Head of caudate nucleus (tissue), 42 donors: ENCODE data around the gene CACNA2D2.

Experiments used
- DNase-seq, 42 donors: peaks; one replicate each; pipeline versions ENCODE4 v3.0.0 to v3.0.0-alpha.2; 2020 to 2021; ENCODE audit warnings: mixed read lengths in 7 of 42
- intact Hi-C: fragments of 100-400 bp; cut with DNase I; formaldehyde crosslinking; loops from one replicate; pipeline ENCODE4 v1.15.0; 2022

The CACNA2D2 gene

DNA sequence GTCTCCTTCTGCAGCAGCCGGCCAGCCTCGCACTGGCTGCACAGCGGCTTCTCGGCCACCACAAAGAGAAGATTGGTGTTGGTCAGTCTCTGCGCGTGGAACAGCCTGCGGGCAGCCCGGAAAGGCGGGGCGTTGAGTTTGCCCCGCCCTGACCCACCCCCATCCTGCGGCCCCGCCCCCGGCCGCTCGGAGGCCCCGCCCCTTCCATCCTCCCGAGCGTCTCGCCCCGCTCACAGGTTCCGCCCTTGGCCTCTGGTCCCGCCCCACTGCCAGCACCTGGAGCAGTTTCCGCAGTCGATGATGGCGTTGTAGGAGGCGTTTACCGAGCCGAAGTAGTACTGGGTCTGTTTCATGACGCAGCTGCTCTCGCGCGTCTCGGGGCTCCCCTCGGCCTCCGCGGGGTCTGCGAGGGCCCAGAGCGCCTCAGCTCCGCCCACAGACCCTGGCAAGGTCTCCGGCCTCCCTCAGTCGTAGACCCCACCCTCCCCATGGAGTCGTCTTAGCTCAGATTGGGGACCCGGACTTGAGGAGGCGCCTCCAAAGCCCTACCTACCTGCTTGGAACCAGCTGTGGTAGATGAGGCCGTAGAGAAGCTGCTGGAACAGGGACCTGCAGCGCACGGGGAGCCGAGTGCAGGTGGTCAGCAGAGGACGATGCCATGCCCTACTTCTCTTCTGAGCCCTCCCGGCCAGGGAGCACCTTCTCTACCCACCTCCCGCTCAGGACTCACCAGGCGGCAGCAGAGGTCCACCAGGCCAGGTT, 138.2 kb downstream of the CACNA2D2 start:
- DNase-seq, result peak; percentile 58 to 94 (median 86)
- intact Hi-C loops, result no loop called here

DNA sequence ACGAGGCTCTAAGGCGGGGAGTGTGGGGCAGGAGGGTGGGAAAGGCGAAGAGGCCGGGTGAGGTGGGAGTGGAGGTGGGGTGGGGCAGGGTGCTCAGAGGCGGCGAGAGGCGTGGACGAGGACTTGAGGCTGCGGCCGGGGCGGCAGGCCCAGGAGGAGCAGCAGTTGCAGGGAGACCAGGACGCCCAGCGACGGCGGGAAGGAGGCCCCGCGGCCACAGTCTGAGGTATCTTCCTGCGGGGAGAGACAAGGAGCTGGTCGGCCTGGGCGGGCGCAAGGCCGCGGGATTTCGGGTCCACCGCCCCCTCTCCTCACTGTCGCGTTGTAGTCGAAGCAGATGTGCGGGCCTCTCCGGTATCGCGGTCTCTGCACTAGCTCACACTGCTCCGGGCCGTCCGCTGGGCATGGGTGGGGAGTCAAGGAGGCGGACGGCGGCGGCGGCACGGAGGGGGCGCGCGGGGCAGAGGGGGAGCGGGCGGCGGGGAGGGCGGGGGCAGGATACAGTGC, 138.8 kb downstream of the CACNA2D2 start:
- intact Hi-C loops, result loop anchor here (5.0 kb wide), 1 partner anchor 203 kb away; the partner anchor contains the start of genes C3orf18 and HEMK1
- DNase-seq, result peak in 4 of 42 donors; percentile 14 to 32 (median 20)

DNA sequence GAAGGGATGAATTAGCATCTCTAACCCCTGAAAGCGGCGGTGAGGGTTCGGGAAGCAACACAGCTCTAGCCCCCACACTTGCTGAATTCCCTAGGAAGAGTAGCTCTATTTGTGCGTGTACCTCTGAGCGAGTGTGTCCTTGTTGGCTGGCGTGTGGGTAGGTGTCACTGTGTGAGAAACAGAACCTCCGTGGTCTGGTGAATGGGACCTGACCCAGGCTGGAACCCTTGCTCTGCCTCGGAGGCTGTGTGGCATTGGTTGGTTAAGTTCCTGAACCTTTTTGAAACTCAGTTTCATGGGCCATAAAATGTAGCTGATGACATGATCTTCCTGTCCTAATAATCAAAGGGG, 143.7 kb downstream of the CACNA2D2 start:
- intact Hi-C loops, result loop anchor here (1.0 to 5.0 kb wide), 2 partner anchors 8 to 208 kb away; partner anchors contain the start of genes C3orf18 and HEMK1
- DNase-seq, result no peak

DNA sequence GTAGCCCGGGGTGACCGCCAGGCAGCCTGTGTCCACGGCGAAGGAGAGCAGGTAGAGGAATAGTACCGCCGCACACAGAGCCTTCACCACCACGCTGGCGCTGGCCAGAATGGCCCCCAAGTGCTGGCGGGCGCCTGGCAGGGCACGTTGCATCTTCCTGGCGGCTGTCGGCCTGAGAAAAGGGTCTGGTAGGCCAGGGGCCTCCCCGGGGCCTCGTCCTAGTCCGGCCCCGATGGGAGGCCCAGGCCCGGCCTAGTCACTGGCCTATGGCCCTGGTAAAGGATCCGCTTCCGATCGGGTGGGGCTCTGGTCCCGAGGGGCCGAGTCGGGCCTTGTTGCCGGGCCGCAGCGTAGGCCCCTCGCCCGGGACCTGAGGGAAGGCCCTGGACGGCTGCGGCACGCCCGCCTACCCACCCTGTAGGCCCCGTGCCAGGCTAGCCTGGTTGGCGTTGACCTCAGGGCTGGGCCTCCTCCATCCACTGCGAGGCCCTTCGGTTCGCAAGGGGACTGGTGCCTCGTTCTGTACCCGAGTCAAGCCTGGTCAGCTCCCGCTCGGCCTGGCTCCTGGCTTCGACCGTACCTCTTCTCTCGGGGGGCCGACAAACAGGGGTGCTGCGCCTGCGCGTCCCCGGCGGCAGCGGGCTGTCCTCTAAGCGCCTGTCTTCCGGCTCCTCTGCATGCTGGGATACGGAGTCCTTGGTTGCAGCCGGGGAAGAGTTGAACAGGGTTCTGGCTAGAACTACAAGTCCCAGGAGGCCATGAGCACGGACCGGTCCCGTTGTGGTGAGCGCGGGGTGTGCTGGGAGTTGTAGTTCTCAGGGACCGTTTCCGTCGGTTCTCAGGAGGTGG, 144.3 kb downstream of the CACNA2D2 start, which contains the start of gene TMEM115:
TSS of gene TMEM115 (minus strand) at position 611 of the 849 bp plus-strand sequence. CDS start at position 153, 458 bp downstream.
- intact Hi-C loops, result loop anchor here (1.0 kb wide), 1 partner anchor 8 kb away; no protein-coding TSS in a partner anchor

DNA sequence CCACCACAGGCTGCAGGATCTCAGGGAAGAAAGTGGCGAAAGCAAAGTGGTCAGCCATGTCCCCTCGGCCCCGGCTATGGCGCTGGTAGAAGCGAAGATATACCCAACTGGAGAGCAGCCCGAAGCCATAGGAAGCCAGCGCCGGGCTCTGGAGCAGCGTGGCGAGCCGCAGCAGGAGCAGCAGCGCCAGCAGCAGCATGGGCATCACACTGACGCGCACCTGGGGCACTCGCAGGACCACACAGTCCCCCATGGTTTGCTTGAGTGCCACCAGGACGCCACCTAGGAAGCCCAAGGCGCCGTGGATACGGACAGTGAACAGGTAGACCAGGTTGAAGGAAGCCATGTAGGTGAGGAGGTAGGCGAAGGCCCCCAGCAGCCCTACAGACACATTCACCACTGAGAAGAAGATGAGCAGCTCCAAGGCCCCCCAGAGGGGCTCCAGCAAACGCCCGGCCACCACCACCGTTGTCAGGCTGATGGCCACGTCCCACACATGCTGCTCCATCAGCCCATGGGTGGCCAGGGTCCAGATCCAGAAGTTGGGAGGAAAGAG, 145.0 kb downstream of the CACNA2D2 start:
- intact Hi-C loops, result no loop called here
- peak in 1 of 42 donors; percentile 20 for DNase-seq

More for the DNA sequence above, 144.3 kb downstream of the CACNA2D2 start, which contains the start of gene TMEM115:
- peak; percentile 96 to 100 (median 100) for DNase-seq

DNA sequence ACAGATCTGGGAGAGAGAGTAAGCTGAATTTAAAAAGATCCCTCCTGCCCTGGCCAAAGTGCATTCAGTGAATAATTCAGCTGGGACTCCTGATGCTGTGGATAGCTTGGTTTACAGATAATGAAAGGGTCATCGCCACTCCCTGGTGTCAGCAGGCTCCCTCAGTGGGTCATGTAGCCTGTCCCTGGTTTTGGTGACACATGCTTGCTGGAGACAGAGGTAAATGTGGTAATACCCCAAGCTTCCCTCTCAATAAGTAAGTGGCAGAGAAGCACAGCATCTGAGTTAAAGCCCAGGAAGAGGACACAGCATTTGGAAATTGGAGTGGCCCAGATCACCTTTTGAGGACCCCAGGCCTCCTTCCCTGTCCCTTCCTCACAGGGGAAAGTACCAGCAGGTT, 146.0 kb downstream of the CACNA2D2 start:
- no peak for DNase-seq
- intact Hi-C loops, result no loop called here

DNA sequence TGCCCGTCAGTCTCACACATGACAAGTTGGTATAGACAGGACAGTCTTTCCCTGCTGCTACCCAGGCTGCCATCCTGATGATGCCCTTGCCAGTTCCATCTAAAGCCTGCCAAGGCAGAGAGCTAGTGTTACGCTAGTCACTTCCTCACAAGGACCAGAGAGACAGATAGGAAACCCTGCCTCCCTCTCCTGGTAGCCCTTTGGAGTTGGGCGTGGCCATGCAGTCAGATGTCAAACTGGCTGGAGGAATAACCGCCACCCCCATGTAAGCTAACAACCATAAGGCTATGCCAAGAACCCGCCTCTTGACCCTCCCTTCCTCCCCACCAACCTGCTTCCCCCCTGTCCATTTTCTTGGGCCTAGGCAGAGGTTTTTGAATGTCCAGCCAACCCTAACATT, 146.9 kb downstream of the CACNA2D2 start:
- no peak for DNase-seq
- intact Hi-C loops, result no loop called here

DNA sequence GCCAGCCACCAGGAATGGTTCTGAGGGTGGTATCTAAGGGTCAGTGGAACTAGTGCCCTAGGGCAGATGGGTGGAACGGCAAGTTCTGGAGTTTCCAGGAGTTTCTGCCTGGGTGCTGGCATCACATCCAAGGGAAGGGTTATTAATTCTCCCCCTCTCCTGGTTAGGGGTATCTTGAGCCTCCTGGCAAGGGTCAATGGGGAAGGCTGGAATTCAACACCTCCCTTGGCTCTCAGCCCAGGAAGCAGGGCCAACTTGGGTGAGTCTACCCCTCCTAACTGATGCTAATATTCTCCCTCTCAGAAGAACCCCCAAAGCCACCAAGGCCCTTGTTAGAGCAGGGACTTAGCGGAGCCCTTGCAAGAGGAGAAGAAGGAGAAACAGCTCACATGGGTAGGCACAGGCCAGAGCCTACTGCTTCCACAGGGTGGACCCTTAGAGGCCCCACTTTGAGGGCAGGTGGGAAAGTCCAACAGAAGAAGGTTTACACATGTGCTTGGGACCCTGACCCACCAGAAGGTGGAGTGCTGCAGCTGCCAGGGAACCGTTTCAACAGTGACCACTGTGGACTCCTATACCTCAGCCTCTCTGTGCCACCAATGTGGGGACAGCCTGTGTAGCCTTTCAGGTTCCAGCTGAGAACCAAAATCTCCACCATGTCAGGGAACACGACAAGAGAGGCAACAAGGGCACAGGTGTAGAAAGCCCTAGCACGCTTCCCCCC, 147.4 kb downstream of the CACNA2D2 start:
- DNase-seq, result no peak
- intact Hi-C loops, result no loop called here

DNA sequence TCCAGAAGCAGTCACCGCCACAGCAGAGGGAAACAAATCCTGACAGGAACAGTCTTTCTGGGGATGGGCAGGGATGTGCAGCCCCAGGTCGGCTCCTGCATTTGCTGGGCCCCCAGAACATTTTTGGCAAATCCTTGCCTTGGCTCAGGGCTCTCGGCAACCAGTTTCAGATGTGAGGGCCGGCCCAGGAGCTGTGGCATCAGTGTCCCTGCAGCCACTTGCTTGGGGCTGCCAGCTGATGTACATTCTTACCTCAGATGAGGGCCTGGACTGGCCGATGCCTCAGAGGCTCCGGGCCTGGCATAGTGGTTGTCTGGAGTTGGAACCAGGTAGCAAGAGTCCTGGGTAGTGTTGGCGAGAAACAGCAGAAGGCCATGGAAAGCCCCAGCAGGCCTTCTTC, 148.6 kb downstream of the CACNA2D2 start:
- intact Hi-C loops, result no loop called here
- no peak for DNase-seq

DNA sequence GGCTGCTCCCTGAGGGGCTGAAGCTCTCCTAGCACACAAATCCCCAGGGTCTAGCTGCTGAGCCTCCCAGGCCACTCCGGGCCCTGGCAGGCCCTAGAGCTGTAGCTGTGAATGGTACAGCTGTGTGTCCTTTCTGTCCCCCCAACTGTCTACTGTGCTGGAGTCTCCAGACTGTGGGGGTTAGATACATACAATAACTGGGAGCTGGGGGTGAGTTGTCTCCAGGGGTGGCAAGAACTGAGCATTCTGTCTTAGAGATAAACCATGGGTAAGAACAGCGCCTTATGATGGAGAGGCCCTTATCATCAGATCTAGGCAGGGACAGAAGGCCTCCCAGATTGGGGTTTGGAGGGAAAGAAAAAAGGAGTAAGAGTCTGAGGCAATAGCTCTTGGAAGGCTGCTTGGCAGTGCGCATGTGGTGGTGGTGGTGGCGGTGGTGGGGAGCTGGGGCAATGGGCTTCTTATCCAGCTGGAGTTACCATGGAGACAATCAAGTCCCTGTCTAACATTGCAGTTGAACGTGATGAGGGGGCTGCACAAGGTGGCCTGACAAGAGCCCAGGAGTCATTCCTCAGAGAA, 149.2 kb downstream of the CACNA2D2 start:
- intact Hi-C loops, result no loop called here

DNA sequence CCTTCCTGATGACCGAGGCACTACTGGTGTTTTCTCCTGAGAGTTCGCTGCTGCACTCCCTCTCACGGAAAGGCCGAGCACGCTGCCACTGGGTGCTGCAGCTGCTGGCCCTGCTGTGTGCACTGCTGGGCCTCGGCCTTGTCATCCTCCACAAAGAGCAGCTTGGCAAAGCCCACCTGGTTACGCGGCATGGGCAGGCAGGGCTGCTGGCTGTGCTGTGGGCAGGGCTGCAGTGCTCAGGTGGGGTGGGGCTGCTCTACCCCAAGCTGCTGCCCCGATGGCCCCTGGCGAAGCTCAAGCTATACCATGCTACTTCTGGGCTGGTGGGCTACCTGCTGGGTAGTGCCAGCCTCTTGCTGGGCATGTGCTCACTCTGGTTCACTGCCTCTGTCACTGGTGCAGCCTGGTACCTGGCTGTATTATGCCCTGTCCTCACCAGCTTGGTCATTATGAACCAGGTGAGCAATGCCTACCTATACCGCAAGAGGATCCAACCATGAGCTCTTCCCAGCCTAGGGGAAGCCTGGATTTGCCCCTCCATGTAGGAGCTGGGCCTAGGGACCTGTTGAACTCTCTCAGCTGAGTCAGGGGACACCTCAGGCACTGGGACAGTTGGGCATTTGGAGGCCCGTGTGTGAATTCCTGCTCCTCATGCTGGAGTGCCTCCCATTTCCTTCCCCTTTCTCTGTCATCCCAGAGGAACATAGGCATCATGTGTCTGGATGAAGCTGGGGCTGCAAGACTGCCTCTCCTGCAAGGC, 150.0 kb downstream of the CACNA2D2 start:
- no peak for DNase-seq
- intact Hi-C loops, result no loop called here

More for the DNA sequence above, 149.2 kb downstream of the CACNA2D2 start:
- no peak for DNase-seq

DNA sequence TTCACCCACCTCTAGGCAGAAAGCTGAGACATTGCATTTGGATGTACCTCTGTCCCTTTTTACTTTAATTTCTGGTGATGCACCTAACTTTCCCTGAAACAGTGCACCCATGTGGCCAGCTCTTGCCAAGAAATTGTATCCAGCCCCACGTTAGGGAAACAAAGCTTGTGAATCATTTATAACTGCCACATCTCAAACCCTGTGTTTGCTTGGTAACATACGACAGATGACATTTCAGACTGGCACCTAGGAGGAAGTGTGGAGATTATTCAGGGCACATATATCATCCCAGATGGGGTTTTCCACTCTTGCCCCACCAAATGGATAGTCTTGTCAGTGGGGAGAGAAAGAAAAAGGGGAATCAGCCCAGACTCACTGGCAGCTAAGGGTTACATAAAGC, 150.7 kb downstream of the CACNA2D2 start:
- intact Hi-C loops, result no loop called here
- no peak for DNase-seq

DNA sequence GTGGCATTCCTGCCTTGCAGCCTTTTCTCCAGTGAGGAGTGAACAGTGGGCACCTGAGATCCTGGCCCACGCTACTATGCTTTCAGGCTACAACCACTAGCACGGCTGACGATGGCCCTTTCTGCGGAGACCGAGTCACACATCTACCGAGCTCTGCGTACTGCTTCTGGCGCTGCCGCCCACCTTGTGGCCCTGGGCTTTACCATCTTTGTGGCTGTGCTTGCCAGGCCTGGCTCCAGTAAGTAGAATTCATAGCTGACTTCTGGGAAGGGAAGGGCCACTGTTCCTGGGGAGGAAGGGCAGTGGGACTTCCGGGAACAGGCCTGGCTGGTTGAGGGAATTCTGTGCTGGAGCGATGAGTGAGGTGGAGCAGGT, 152.1 kb downstream of the CACNA2D2 start:
- intact Hi-C loops, result loop anchor here (1.0 kb wide), 1 partner anchor 8 kb away; the partner anchor contains the start of gene TMEM115
- DNase-seq, result peak in 2 of 42 donors; percentile 15 to 39

DNA sequence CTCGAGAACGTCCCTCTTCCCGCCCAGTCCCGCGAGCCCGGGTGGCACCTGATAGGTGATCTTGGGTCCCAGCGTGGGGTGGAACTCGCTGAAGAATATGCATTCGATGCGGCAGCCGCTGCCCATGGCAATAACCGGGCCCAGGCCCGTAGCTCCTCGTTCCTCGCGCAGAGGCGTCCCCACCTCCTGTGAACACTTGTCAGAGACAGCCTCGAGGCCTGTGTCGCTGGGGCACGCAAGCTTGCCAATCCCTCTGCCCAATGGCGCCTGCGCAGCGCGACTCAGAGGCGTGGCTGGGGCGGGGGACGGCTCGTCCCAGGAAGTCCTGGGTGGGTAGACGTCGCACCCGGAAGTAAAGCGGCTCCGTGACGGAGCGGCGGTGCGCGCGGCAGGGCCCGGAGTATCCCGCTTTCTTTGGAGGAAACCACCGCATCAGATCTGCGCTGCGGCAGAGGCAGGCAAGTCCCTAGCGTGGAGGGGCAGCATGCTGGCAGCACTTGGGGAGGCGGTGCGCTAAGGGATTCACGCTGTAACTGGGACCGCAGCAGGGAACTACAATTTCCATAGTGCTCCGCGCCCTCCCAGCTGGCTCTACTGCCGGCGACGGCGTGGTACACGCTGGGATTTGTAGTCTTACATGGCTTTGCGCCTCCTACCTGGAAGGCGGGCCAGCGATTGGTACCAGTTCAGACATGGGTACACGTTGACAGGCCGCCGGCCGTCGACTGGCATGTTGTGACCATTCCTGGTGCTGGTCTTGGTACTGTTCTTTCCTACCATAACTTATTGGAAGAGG, 152.7 kb downstream of the CACNA2D2 start, which contains the start of the genes CYB561D2 and NPRL2:
TSS of gene CYB561D2 (plus strand) at position 336 of the 796 bp plus-strand sequence. CDS start 572 bp downstream, outside the sequence.
TSS of gene NPRL2 (minus strand) at position 249 of the 796 bp plus-strand sequence. CDS start at position 126, 123 bp downstream.
- DNase-seq, result peak; percentile 97 to 100 (median 99)
- intact Hi-C loops, result loop anchor here (1.0 kb wide), 1 partner anchor 9 kb away; the partner anchor contains the start of gene TMEM115

DNA sequence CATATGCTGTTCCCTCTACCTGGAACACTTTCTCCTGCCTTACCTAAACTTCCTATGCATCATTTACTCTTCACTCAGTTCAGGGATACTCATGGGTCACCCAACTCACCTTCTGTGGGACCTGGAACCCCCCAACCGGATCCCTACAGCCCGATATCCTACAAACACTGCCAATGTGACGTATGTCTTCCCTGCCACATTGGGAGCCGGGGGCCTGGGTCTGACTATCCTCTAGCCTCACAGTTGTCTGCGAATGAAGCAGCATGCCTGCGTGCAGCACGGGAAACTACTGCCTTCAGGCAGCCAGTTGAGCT, 153.3 kb downstream of the CACNA2D2 start:
- intact Hi-C loops, result no loop called here
- DNase-seq, result peak in 1 of 42 donors; percentile 16

DNA sequence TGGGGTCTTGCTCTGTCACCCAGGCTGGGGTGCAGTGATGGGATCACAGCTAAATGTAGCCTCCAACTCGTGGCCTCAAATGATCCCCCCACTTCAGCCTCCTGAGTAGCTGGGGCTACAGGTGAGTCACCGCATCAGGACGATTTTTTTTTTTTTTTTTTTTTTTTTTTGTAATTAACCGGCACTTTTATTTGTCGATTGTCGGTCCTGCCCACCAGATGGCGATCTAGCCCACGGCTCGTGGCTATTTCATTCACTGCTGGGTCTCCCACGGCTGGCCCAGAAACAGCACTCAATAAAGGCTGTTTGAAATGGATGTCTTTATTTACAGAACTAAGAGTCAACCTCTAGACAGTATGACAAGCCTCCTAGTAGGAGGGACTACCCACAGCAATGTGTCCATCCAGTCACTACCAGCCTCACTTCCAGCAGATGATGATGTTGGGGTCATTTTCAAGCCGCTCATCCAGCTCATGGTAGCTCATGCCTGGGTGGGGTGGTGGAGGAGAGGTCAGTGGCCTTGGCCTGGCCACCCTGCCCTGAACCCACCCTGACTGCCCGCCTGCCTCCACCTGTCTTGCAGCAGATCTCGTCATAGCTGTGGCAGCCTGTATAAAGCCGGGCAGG, 156.1 kb downstream of the CACNA2D2 start:
- peak; percentile 45 to 88 (median 70) for DNase-seq
- intact Hi-C loops, result loop anchor here (5.0 kb wide), 1 partner anchor 195 kb away; no protein-coding TSS in a partner anchor
